Fibroblast of skin of right biceps (primary cell): ENCODE measurements around the gene GSPT1.
"Not testable (repeated sequence)": the region's sequence is repeated elsewhere in the genome, so short reads cannot be mapped to it uniquely, and the experiment has no call there.

ENCODE experiments used
- DNase-seq: peaks from one replicate; pipeline ENCODE4 v3.0.0-alpha.2; 2013

GSPT1 gene

GRCh38 chr16:11915644-11916523 lies at the start of gene GSPT1:
Gene GSPT1 (minus strand): TSS chr16:11915956. CDS start chr16:11915720, 236 bp downstream.
- DNase-seq: peak; percentile 99

DNA sequence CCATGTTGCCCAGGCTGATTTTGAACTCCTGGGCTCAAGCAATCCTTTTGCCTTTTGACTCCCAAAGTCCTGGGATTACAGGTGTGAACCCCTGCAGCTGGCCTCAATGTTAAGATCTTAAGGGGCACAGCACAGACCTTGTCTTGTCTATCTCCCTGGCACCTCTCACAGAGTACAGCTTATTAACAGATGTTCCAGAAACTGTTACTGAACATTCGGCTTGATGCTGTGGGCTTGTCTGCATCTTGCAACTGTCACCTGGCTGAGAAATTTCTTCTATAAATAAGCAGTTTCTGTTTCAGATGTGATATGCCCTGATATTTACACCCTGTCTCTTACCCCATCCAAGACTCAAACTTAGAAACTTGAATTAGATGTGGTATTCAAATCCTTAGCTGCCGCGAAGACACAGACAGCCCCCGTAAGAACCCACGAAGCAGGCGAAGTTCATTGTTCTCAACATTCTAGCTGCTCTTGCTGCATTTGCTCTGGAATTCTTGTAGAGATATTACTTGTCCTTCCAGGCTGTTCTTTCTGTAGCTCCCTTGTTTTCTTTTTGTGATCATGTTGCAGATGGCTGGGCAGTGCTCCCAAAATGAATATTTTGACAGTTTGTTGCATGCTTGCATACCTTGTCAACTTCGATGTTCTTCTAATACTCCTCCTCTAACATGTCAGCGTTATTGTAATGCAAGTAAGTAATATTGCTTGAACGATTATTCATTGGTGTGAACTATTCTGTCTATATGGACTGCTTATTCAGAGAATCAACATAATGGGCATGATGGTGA lies 49.2 kb upstream of the GSPT1 start, which contains the start of gene TNFRSF17:
Gene TNFRSF17, plus strand, starts transcription at position 450 of the 791 bp plus-strand sequence. Its CDS starts 115 bp downstream, at position 565.
- DNase-seq: no peak

DNA sequence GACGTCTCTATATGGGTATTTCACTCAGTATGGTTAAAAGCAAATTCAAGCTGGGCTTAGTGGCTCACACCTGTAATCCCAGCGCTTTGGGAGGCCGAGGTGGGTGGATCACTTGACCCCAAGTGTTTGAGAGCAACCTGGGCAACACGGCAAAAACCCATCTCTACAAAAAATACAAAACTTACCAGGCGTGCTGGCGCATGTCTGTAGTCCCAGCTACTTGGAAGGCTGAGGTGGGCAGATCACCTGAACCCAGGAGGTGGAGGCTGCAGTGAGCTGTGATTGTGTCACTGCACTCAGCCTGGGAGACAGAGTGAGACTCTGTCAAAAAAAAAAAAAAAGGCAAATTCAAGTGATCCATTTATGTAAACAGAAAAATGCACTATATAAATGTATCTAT lies 48.0 kb upstream of the GSPT1 start:
- no peak for DNase-seq

GRCh38 chr16:11962978-11963377 lies 47.2 kb upstream of the GSPT1 start:
- not testable (repeated sequence) for DNase-seq

GRCh38 chr16:11962457-11962856 lies 46.7 kb upstream of the GSPT1 start:
- not testable (repeated sequence) for DNase-seq

DNA sequence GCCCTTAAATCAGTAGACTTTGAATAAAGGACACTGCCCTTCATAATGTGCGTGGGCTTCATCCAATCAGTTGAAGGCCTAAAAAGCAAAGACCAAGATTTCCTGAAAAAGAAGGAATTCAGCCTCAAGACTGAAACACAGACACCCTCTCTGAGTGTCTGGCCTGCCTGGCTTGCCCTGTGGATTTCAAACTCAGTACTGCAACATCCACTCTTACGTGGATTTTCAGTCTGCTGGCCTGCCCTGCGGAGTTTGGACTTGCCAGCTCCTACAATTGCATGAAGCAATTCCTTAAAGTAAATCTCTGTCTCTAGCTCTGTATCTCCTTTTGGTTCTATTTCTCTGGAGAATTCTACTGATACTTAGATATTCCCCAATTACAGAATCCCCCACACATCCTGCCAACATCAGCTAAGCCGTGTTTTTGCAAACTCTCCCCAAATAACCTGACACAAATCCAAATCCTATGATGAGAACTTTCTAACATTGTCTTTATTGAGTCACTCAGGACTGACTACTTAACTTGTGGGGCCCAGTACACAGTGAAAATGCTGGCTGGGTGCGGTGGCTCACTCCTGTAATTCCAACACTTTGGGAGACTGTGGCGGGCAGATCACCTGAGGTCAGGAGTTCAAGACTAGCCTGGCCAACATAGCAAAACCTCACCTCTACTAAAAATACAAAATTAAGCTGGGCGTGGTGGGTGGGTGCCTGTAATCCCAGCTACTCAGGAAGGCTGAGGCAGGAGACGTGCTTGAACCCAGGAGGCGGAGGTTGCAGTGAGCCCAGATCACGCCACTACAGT lies 42.0 kb upstream of the GSPT1 start:
- peak; percentile 59 for DNase-seq

DNA sequence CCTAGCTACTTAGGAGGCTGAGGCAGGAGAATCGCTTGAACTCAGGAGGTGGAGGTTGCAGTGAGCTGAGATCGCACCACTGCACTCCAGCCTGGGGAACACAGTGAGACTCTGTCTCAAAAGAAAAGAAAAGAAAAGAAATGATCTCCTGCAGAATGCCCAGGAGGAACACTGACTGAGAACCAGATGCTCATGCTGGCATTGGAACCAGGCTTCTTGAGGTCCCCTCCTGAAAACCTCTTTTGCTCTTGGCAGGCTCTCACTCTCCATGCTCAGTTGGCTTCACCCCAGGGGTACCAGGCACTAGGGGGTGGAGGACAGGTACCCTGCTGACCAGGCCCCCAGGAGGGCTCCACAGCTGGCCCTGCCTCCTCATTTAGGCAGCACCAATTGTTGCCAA lies 40.8 kb upstream of the GSPT1 start:
- DNase-seq: no peak

DNA sequence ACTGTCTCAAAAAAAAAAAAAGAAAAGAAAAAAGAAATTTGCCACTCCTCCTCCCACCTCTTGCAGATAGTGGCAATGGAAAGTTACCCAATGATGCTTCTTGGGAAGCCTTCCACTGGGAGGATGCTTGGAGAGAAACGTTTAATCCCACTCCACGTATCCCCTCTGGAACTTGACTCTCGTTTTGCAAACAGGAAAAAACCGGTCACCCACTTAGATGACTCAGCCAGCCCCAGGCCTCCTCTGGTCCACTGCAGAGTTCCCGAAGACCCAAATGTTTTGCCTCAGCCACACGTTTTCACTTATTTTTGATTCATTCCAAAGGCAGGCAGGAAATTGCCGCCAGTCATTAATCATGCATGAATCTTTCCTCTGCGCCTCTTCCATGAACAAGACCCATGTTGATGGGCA lies 40.0 kb upstream of the GSPT1 start:
- DNase-seq: peak; percentile 99

- DNase-seq: not testable (repeated sequence)
These were observed 37.8 kb upstream of the GSPT1 start for GRCh38 chr16:11953576-11953975.

DNA sequence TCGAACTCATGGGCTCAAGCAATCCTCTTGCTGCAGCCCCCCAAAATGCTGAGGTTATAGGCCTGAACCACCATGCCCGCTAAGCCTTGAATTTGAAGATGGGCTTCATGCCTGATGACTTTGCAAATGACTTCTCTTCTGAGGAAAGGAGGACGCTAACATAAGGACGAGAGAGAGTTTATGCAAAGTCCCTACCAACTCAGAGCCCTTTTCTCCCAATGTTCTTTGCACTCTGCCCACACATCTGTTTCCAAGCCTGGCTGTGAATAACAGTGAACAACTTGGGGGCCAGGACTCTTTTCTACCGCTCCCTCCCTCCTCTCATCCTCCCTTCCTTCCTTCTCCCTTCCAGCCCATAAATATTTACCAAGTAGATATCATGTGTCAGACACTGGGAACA lies 34.6 kb upstream of the GSPT1 start:
- no peak for DNase-seq

- DNase-seq: peak; percentile 68
These were observed 33.8 kb upstream of the GSPT1 start for GRCh38 chr16:11949527-11949926.

- no peak for DNase-seq
These were observed 33.1 kb upstream of the GSPT1 start for GRCh38 chr16:11948819-11949218.

- no peak for DNase-seq
These were observed 30.7 kb upstream of the GSPT1 start for GRCh38 chr16:11946433-11946832.

DNA sequence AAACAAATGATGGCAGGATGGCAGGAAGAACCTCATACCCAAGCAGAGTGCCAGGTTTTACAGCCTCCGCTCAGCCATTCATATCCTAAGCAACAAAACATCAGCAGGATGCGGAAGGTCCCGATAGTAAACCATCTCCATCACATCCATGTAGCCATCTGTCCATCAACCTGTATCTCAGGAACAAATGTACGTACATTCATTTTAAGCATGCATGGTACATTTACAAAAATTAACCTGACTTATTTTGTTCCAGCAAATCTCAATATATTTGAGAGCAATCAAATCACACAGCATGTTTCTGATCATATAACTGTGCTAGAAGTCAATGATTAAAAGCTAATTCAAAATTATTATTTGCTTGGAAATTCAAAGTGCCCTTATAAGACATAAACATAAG lies 26.2 kb upstream of the GSPT1 start, which contains the start of gene NPIPB2:
Gene NPIPB2, minus strand, starts transcription at position 101 of the 400 bp plus-strand sequence. Its CDS starts 0 bp downstream, at position 101.
- DNase-seq: not testable (repeated sequence)

GRCh38 chr16:11927350-11927749 lies 11.6 kb upstream of the GSPT1 start:
- DNase-seq: not testable (repeated sequence)

- DNase-seq: not testable (repeated sequence)
These were observed 8.3 kb upstream of the GSPT1 start for GRCh38 chr16:11924046-11924445.

GRCh38 chr16:11916524-11917285 lies 949 bp upstream of the GSPT1 start:
- DNase-seq: peak; percentile 47

DNA sequence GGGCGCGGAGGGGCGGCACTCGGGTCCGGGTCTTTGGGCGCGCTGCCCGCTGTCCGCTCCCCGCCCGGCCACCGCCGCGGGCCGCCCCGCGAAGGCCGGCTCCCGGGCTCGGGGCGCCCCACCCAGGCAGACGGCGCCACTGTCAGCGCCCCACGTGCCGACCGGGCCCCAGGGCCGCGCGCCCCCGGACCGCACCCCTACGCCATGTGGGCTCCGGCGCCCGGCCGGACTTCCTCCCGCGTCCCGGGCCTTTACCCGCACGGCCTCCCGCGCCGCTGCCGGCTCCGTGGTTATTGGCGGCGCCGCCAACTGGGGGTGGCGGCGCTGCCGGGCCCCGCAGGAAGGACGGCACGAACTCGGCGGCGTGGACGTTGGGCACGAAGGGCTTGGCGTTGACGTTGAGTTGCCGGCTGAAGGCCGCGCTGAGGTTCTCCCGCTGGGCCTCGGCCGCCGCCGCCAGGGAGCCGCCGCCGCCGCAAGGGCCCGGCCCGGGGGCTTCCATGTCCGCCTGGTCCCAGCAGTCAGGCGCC lies 577 bp downstream of the GSPT1 start:
- peak; percentile 17 for DNase-seq

- peak; percentile 28 for DNase-seq
These were observed 1.3 kb downstream of the GSPT1 start for GRCh38 chr16:11914210-11915113.

- peak; percentile 31 for DNase-seq
These were observed 2.2 kb downstream of the GSPT1 start for GRCh38 chr16:11913425-11914079.
